GM19035 (cell line): ENCODE results near the gene PADI3.

Source experiments
- ATAC-seq: cut with Tn5 transposase; IDR thresholded peaks from one replicate; pipeline ENCODE4 v1.9.1; 2021; ENCODE audit not compliant: unreplicated experiment

Gene PADI3

DNA sequence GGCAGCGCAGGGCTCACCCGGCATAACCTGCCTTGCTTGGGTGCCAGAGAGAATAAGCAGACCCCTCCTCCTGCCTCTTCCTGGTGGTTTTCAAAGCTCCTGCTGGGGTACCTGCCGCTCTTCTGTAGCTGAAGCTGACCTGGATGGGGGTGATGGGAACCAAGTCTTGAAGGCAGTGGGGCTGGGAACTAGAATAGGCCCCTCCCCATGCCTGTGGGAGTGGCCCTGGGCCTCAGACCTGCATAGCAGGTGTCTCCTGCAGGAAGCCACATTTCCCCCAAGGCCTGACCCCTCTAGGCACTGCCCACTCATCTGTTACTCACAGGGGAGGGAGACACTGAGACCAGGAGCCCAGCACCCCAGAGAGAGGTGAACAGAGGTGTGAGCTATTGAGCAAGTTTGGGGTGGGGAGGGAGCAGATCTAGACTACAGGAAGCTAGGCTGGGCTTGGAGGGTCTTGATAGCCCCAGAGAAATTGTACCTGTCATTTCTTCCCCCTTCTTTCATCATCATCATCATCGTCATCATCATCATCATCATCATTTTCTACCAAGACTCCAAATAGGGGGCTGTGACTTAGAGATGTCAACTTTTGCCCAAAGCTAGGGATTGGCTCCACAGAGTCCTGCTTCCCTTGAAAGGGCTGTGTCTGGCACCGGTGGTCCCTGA lies 33.9 kb upstream of the PADI3 start:
- ATAC-seq = no peak

- no peak for ATAC-seq
These were observed 33.4 kb upstream of the PADI3 start for GRCh38 chr1:17215545-17215890.

DNA sequence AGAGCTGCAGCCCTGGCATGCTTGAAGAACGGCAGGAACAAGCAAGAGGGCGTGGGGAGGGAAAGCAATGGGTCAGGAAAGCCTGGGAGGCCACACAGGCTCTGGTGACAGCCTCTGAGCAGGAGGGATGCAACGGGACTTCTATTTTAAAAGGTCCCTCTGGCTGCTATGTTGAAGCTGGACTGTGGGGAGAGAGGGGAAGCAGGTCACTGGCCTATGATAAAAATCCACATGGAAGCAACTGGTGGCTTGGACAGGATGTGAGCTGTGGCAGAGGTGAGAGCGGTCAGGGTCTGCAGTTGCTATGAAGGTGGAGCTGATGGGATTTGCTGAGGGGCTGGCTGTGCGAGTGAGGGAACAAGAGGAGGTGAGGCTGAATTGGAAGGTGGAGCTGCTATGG lies 32.8 kb upstream of the PADI3 start:
- ATAC-seq = no peak

DNA sequence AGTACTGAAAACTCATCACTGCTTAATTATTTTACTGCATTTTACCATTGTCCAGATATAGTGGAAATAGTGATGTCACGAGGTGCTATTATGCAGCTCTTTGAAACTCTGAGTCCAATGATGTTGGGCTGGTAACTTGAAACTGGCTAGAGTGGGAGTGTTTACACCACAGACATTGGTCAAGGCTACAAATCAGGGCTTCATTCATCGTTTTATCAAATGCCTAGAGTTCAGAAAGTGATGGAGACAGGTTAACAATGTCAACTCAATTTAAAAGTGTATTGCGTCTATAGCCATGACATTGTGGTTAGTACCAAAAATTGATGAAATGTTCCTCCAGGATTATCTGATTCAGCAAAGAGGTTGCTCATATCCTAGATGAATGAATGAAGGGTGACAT lies 31.3 kb upstream of the PADI3 start:
- no peak for ATAC-seq

- ATAC-seq = no peak
These were observed 30.0 kb upstream of the PADI3 start for GRCh38 chr1:17218939-17219338.

GRCh38 chr1:17220287-17220686 lies 28.6 kb upstream of the PADI3 start:
- ATAC-seq = no peak

GRCh38 chr1:17222557-17222956 lies 26.3 kb upstream of the PADI3 start:
- ATAC-seq = no peak

- ATAC-seq = no peak
These were observed 24.5 kb upstream of the PADI3 start for GRCh38 chr1:17224434-17224833.

- ATAC-seq = no peak
These were observed 23.8 kb upstream of the PADI3 start for GRCh38 chr1:17225140-17225539.

- no peak for ATAC-seq
These were observed 21.5 kb upstream of the PADI3 start for GRCh38 chr1:17227358-17227915.

- no peak for ATAC-seq
These were observed 20.3 kb upstream of the PADI3 start for GRCh38 chr1:17228619-17229018.

DNA sequence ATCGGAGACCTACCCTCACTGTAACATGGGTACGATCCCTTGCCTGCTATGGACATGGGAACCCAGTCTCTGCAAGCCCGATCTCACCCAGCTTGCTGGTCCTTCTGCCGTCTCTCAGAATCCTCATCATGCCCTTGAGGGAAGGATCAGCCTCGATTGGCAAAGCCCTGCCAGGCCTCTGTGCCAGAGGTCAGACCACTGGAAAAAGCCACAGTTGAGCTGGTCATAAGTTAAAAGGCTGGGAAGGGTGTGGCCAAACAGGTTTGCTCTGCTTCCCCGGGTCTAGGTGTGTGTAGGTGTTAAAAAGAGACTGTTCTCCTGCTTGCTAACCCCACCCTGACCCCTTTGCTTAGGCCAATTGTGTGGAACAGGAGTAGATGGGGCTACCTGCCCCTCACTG lies 19.5 kb upstream of the PADI3 start:
- no peak for ATAC-seq

DNA sequence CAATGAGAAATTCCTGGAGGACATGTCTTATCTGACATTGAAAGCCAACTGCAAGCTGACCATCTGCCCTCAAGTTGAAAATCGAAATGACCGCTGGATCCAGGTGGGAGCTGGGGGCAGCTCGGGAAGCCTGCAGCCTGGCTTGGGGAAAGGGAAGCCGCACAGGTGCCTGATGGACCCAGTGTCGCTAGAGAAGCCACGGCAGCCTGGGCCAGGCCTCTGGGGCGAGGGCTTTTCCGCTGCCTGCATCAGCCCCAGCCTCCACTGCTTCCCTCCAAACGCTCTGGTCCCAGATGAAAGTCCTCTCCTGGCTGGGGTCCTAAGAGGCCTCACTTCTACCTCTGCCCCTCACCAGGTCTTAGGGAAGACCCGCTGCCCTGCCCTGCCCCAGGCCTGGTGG lies 18.8 kb upstream of the PADI3 start:
- no peak for ATAC-seq

- no peak for ATAC-seq
These were observed 18.1 kb upstream of the PADI3 start for GRCh38 chr1:17230671-17231310.

GRCh38 chr1:17232759-17233661 lies 15.9 kb upstream of the PADI3 start:
- ATAC-seq = no peak

DNA sequence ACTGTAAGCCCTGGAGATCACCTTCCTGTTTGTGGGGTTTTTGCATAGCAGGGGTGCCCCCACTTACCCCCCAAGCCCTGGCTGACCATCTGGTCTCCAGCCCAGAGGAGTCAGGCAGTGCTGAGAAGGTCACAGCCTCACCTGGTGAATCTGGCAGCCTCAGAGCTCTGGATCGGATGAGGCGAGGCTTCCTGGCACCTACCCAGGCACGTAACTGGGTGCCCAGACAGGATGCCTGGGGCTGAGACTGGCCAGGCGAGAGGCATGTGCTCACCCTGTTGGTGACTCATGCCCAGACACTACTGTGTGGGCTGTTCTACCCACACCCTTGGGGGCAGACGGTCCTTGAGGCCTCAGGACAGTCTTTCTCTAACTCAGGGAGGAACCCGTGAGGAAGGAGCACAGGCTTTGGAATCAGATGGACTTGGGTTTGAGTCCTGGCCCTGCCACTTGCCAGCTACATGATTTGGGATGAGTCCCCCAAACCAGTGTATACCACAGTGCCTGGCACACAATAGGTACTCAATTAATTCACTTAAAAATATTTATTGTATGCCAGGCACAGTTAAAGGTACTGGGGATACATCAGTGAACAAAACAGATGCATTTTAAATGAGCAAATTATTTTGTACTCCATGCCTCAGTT lies 15.1 kb upstream of the PADI3 start:
- no peak for ATAC-seq

GRCh38 chr1:17234405-17234804 lies 14.5 kb upstream of the PADI3 start:
- no peak for ATAC-seq

GRCh38 chr1:17235135-17235885 lies 13.6 kb upstream of the PADI3 start:
- no peak for ATAC-seq

DNA sequence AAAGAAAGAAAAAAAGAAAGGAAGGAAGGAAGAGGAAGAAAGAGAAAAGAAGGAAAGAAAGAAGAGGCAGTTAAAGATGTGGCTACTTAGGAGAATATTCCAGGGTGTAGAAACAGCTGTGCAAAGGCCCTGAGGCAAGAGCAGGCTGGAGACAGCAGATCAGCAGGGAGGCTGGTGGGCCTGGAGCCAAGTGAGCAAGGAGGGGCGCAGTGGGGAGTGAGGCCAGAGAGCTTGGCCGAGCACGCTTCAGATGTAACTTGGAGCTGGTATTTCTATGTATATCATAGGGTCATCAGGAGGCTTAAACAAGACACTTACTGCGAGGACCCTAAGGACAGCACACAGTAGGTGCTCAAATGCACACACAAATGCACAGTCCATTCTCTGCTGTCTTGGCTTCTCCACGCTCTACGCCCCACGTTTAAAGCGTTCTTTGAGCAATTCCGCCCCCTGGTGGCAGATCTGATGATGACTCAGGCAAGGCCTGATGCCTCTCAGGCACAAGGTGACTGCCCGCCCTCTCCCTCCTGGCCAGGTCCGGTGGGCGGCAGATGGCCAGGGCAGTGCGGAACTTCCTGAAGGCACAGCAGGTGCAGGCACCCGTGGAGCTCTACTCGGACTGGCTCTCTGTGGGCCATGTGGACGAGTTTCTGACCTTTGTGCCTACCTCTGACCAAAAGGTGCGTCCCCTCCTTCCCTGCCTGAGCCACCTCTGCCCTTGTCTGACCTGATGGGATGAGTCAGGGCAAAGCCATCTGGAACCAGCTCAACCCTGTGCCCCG lies 11.9 kb upstream of the PADI3 start:
- no peak for ATAC-seq

- no peak for ATAC-seq
These were observed 11.4 kb upstream of the PADI3 start for GRCh38 chr1:17237561-17237903.
